22Rv1 (cell line): ENCODE data around the gene SPIB.

ENCODE experiments used
- ZFX ChIP-seq: fragments of 450-650 bp; IDR thresholded peaks from 2 replicates; pipeline ENCODE4 v1.6.1; 2017; ENCODE audit warnings: antibody characterized with exemption, borderline replicate concordance
- TF ChIP-seq, protein P1 (sequence below): fragments of 450-650 bp; IDR thresholded peaks from 2 replicates; pipeline ENCODE4 v1.5.1; 2017; ENCODE audit warnings: mild to moderate bottlenecking

DNA sequence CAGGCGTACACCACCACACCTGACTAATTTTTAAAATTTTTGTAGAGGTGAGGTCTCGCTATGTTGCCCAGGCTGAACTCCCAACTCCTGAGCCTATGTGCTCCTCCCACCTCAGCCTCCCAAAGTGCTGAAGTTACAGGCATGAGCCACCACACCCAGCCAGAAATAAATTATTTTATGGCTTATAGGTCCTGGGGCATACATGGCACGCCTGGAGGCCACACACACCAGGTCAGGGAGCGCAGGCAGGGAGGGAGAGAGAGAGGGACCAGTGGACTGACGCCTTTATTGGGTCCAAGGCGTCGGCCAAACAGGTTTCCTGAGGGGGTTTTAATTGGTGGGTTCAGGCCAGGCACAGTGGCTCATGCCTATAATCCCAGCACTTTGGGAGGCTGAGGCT, 6.8 kb downstream of the SPIB start:
- TF ChIP-seq, protein P1, sequence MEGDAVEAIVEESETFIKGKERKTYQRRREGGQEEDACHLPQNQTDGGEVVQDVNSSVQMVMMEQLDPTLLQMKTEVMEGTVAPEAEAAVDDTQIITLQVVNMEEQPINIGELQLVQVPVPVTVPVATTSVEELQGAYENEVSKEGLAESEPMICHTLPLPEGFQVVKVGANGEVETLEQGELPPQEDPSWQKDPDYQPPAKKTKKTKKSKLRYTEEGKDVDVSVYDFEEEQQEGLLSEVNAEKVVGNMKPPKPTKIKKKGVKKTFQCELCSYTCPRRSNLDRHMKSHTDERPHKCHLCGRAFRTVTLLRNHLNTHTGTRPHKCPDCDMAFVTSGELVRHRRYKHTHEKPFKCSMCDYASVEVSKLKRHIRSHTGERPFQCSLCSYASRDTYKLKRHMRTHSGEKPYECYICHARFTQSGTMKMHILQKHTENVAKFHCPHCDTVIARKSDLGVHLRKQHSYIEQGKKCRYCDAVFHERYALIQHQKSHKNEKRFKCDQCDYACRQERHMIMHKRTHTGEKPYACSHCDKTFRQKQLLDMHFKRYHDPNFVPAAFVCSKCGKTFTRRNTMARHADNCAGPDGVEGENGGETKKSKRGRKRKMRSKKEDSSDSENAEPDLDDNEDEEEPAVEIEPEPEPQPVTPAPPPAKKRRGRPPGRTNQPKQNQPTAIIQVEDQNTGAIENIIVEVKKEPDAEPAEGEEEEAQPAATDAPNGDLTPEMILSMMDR = no peak
- TF ChIP-seq ZFX = no peak
